Measurements from ENCODE around the gene ADAMTS6.

DNA sequence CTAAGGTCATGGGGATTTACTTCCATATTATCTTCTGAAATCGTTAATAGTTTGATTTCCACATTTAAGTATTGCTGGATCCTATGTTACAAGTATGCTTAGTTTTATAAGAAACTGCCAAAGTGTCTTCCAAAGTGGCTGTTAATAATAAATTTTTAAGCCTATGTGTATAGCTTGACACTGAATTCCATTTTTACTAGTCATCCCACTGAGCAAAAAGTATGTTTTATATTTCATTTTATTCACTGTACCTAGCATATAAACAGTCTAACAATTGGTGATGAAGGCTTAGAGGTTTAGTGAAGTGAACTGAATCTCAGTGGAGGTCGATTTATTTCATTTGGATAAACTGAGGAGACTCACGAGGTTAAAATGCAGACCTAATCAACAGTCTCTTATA is 174.6 kb downstream of the ADAMTS6 start:
- TF ChIP-seq, protein P1, sequence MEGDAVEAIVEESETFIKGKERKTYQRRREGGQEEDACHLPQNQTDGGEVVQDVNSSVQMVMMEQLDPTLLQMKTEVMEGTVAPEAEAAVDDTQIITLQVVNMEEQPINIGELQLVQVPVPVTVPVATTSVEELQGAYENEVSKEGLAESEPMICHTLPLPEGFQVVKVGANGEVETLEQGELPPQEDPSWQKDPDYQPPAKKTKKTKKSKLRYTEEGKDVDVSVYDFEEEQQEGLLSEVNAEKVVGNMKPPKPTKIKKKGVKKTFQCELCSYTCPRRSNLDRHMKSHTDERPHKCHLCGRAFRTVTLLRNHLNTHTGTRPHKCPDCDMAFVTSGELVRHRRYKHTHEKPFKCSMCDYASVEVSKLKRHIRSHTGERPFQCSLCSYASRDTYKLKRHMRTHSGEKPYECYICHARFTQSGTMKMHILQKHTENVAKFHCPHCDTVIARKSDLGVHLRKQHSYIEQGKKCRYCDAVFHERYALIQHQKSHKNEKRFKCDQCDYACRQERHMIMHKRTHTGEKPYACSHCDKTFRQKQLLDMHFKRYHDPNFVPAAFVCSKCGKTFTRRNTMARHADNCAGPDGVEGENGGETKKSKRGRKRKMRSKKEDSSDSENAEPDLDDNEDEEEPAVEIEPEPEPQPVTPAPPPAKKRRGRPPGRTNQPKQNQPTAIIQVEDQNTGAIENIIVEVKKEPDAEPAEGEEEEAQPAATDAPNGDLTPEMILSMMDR (conservative IDR thresholded peaks at IDR 0.05; ENCODE audit: low read depth in 2 of 2): no peak
- TF ChIP-seq, protein P2, sequence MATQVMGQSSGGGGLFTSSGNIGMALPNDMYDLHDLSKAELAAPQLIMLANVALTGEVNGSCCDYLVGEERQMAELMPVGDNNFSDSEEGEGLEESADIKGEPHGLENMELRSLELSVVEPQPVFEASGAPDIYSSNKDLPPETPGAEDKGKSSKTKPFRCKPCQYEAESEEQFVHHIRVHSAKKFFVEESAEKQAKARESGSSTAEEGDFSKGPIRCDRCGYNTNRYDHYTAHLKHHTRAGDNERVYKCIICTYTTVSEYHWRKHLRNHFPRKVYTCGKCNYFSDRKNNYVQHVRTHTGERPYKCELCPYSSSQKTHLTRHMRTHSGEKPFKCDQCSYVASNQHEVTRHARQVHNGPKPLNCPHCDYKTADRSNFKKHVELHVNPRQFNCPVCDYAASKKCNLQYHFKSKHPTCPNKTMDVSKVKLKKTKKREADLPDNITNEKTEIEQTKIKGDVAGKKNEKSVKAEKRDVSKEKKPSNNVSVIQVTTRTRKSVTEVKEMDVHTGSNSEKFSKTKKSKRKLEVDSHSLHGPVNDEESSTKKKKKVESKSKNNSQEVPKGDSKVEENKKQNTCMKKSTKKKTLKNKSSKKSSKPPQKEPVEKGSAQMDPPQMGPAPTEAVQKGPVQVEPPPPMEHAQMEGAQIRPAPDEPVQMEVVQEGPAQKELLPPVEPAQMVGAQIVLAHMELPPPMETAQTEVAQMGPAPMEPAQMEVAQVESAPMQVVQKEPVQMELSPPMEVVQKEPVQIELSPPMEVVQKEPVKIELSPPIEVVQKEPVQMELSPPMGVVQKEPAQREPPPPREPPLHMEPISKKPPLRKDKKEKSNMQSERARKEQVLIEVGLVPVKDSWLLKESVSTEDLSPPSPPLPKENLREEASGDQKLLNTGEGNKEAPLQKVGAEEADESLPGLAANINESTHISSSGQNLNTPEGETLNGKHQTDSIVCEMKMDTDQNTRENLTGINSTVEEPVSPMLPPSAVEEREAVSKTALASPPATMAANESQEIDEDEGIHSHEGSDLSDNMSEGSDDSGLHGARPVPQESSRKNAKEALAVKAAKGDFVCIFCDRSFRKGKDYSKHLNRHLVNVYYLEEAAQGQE (IDR thresholded peaks at IDR 0.05; ENCODE audit: unreplicated experiment): no peak
- no peak for TF ChIP-seq POLR2AphosphoS5 (IDR thresholded peaks at IDR 0.05; ENCODE audit: low read depth)
- TF ChIP-seq EZH2phosphoT487 (IDR thresholded peaks at IDR 0.05; ENCODE audit: unreplicated experiment): no peak

All from GM23338 (cell line).